ENCODE measurements around the gene MORN1.

Gene MORN1

DNA sequence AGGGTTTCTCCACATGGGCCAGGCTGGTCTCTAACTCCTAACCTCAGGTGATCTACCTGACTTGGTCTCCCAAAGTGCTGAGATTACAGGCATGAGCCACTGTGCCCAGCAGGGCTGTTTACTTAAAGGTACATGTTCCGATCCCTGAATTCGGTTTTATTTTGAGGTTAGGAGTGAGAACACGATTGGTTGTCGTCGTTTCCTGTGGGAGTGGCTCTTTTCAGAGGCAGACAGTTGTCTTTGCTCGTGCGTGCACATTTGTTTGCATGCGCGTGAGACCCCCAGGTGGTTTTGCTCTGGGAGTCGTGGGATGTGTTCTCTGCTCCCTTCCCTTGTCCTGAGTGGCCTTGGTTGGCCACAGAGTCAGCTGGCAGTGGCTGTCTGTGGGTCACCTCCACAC, 103.0 kb downstream of the MORN1 start:
- Histone ChIP-seq H3K9ac (ENCODE audit: low read depth, low read length, poor library complexity, severe bottlenecking) (no peak overlapping the region), H4K20me1 (ENCODE audit: insufficient read depth, low read length, poor library complexity, severe bottlenecking) (peaks cover 40% of the 10 kb centered on the region), H3K4me3 (ENCODE audit: low read length, poor library complexity, severe bottlenecking) (no peak overlapping the region), H3K9me2 (replicated peaks; ENCODE audit: low read depth, low read length) (no peaks in the 10 kb centered on the region), H3K36me3 (ENCODE audit: insufficient read depth, low read length) (no peaks in the 10 kb centered on the region), H3K4me2 (ENCODE audit: low read depth, low read length, poor library complexity, severe bottlenecking) (no peak overlapping the region), H3K79me2 (ENCODE audit: insufficient read depth, low read length) (peaks cover 67% of the 10 kb centered on the region), H3K27me3 (ENCODE audit: insufficient read depth, low read length, poor library complexity, severe bottlenecking) (no peaks in the 10 kb centered on the region), H3F3A (ENCODE audit: low read depth) (no peaks in the 10 kb centered on the region), H2AFZ (ENCODE audit: low read length) (no peak overlapping the region), H3K9me3 (ENCODE audit: insufficient read depth, low read depth, low read length) (no peaks in the 10 kb centered on the region), H3K4me1 (ENCODE audit: insufficient read depth, low read length, poor library complexity, severe bottlenecking) (peaks cover 37% of the 10 kb centered on the region)
- no peak for TF ChIP-seq EZH2phosphoT487 (IDR thresholded peaks at IDR 0.05; ENCODE audit: borderline replicate concordance)
- TF ChIP-seq, protein P1, sequence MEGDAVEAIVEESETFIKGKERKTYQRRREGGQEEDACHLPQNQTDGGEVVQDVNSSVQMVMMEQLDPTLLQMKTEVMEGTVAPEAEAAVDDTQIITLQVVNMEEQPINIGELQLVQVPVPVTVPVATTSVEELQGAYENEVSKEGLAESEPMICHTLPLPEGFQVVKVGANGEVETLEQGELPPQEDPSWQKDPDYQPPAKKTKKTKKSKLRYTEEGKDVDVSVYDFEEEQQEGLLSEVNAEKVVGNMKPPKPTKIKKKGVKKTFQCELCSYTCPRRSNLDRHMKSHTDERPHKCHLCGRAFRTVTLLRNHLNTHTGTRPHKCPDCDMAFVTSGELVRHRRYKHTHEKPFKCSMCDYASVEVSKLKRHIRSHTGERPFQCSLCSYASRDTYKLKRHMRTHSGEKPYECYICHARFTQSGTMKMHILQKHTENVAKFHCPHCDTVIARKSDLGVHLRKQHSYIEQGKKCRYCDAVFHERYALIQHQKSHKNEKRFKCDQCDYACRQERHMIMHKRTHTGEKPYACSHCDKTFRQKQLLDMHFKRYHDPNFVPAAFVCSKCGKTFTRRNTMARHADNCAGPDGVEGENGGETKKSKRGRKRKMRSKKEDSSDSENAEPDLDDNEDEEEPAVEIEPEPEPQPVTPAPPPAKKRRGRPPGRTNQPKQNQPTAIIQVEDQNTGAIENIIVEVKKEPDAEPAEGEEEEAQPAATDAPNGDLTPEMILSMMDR (conservative IDR thresholded peaks at IDR 0.05; ENCODE audit: low read length) = no peak

DNA sequence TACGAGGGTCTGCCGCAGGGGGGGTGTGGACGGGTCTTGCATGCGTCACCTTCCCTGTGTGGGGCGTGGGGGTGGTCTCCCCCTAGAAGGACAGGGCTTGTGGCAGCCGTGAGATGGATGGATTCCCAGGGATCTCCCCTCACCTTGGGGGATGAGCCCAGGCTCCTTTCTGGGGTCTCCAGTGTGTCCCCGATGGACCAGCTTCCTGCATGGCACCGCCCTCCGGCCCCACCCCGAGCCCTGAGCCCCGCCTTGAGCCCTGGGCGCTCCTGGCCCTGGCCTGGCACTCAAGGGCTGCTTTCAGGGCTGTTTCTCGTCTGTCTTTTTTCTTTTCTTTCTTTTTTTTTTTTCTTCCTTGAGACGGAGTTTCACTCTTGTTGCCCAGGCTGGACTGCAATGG, 103.7 kb downstream of the MORN1 start:
- peaks cover 67% of the 10 kb centered on the region for H3K79me2 ChIP-seq (ENCODE audit: insufficient read depth, low read length)

DNA sequence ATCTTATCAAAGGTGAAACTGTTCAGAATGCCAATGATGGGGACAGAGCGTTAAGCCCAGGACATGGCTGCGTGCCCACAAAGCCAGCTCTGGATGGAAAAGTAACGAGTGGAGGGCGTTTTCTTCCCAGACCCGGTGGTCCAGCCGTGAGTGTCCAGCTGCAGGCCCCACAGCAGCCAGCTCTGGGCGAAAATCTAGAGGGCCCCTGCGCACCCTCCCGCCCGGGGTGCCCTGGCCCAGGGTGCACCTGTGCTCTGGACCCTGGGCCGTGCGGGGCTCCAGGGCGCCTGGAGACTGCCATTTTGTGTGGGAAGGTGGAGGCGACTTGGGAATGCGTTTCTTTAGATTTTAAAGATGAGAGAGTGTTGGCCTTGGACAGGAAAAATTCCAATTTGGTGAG, 104.4 kb downstream of the MORN1 start:
- H3K4me1 ChIP-seq (ENCODE audit: insufficient read depth, low read length, poor library complexity, severe bottlenecking) = peaks cover 34% of the 10 kb centered on the region
- no peaks in the 10 kb centered on the region for H3K27me3 ChIP-seq (ENCODE audit: insufficient read depth, low read length, poor library complexity, severe bottlenecking)
- peaks cover 60% of the 10 kb centered on the region for H3K79me2 ChIP-seq (ENCODE audit: insufficient read depth, low read length)
- TF ChIP-seq, protein P1 (conservative IDR thresholded peaks at IDR 0.05; ENCODE audit: low read length) = no peak
- TF ChIP-seq EZH2phosphoT487 (IDR thresholded peaks at IDR 0.05; ENCODE audit: borderline replicate concordance) = no peak
- H3K4me3 ChIP-seq (ENCODE audit: low read length, poor library complexity, severe bottlenecking) = no peak overlapping the region
- H3K9me3 ChIP-seq (ENCODE audit: insufficient read depth, low read depth, low read length) = no peaks in the 10 kb centered on the region
- H3K9ac ChIP-seq (ENCODE audit: low read depth, low read length, poor library complexity, severe bottlenecking) = no peak overlapping the region
- H4K20me1 ChIP-seq (ENCODE audit: insufficient read depth, low read length, poor library complexity, severe bottlenecking) = peaks cover 36% of the 10 kb centered on the region
- no peaks in the 10 kb centered on the region for H3K36me3 ChIP-seq (ENCODE audit: insufficient read depth, low read length)
- no peaks in the 10 kb centered on the region for H3K9me2 ChIP-seq (replicated peaks; ENCODE audit: low read depth, low read length)
- no peak overlapping the region for H2AFZ ChIP-seq (ENCODE audit: low read length)
- no peaks in the 10 kb centered on the region for H3F3A ChIP-seq (ENCODE audit: low read depth)
- no peak overlapping the region for H3K4me2 ChIP-seq (ENCODE audit: low read depth, low read length, poor library complexity, severe bottlenecking)

More for the DNA sequence above, 103.7 kb downstream of the MORN1 start:
- peaks cover 40% of the 10 kb centered on the region for H4K20me1 ChIP-seq (ENCODE audit: insufficient read depth, low read length, poor library complexity, severe bottlenecking)
- H3K36me3 ChIP-seq (ENCODE audit: insufficient read depth, low read length) = no peaks in the 10 kb centered on the region
- TF ChIP-seq, protein P1 (conservative IDR thresholded peaks at IDR 0.05; ENCODE audit: low read length) = no peak
- TF ChIP-seq EZH2phosphoT487 (IDR thresholded peaks at IDR 0.05; ENCODE audit: borderline replicate concordance) = no peak
- no peak overlapping the region for H3K4me3 ChIP-seq (ENCODE audit: low read length, poor library complexity, severe bottlenecking)
- H3K9me2 ChIP-seq (replicated peaks; ENCODE audit: low read depth, low read length) = no peaks in the 10 kb centered on the region
- H3F3A ChIP-seq (ENCODE audit: low read depth) = no peaks in the 10 kb centered on the region
- no peak overlapping the region for H3K4me2 ChIP-seq (ENCODE audit: low read depth, low read length, poor library complexity, severe bottlenecking)
- peaks cover 37% of the 10 kb centered on the region for H3K4me1 ChIP-seq (ENCODE audit: insufficient read depth, low read length, poor library complexity, severe bottlenecking)
- H2AFZ ChIP-seq (ENCODE audit: low read length) = no peak overlapping the region
- H3K27me3 ChIP-seq (ENCODE audit: insufficient read depth, low read length, poor library complexity, severe bottlenecking) = no peaks in the 10 kb centered on the region
- no peak overlapping the region for H3K9ac ChIP-seq (ENCODE audit: low read depth, low read length, poor library complexity, severe bottlenecking)
- H3K9me3 ChIP-seq (ENCODE audit: insufficient read depth, low read depth, low read length) = no peaks in the 10 kb centered on the region
